HG02759 (cell line): ENCODE data around the gene THBS4.
"Not testable (repeated sequence)": the region's sequence is repeated elsewhere in the genome, so short reads cannot be mapped to it uniquely, and the experiment has no call there.

ENCODE experiments used
- ATAC-seq: cut with Tn5 transposase; IDR thresholded peaks from one replicate; pipeline ENCODE4 v1.9.1; 2021; ENCODE audit warnings: mild to moderate bottlenecking, moderate library complexity; ENCODE audit not compliant: unreplicated experiment

The THBS4 gene

DNA sequence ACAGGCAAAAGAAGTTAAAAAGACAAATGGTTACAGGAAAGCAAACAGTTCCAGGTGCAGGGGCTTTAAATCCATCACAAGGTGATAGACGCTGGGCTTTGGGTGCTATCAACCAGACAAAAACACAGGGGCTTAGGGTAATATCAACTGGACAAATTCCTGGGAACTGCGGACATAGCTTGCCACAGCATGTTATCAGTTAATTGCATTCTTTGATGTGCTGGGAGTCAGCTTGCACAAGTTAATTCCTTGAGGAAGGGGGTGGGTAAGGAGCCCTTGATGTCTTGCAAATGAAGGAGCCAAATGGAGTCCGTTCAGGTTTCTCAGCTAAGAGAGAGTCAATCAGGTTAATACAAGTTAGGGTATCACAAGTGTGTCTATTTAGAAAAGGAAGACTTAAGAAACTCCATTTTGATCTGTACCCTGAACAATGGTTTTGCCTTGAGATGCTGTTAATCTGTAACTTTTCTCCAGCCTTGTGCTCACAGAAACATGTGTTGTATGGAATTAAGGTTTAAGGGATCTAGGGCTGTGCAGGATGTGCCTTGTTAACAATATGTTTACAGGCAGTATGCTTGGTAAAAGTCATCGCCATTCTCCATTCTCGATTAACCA lies 76.3 kb downstream of the THBS4 start:
- ATAC-seq: not testable (repeated sequence)

DNA sequence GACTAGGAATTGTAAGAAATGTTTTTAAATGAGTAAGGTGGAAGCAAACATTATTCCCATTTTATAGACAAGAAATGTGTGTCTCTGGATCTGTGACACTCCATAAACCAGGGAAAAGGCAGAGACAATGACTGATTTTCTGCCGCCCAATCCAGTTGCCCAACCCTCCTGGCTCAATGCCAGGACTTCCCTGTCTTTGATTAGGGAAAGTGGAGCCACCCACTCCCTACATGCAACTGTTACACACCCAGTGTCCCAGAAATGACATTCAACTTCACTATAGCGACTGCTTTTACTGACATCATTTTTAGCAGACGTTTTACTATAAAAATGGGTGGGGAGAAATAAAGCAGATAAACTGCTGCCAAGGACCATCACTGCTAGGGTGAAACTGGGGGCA lies 79.7 kb downstream of the THBS4 start:
- ATAC-seq: no peak

DNA sequence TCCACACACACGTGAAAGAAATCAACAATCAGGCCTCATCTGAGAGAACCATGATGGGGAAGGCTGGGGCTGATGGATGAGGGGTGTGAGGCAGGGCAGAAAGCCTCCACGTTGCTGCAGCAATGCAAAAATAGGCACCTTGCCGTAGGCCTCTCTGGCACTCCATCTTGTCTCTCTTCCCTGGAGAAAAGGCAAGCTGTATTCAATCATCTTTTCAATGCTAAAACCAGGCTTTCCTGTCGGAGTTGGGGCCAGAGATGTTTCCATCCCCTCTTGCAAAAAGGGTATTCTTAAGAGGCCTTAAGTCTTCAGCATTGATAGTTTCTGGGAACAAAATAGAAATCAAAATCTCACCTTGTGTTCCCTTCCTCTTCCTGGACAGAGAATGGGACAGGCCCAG lies 80.9 kb downstream of the THBS4 start:
- no peak for ATAC-seq

DNA sequence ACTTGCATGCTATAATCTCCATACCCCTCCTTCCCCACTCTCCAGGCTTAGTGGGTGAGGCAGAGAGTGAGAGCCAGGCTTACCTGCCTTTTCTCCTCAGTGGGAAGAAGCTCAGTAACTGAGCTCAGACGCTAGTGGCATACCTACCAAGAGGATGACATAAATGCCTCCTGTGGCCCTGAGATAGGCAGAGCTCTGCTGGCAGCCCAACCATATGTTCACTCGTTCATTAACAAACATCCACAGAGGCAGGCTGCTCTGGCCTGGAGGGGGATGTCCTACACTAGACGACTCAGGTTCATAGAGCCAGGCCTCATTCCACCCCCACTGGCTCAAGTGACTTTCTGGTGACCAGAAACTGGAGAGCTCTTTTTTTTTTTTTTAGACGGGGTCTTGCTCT lies 81.3 kb downstream of the THBS4 start:
- no peak for ATAC-seq

DNA sequence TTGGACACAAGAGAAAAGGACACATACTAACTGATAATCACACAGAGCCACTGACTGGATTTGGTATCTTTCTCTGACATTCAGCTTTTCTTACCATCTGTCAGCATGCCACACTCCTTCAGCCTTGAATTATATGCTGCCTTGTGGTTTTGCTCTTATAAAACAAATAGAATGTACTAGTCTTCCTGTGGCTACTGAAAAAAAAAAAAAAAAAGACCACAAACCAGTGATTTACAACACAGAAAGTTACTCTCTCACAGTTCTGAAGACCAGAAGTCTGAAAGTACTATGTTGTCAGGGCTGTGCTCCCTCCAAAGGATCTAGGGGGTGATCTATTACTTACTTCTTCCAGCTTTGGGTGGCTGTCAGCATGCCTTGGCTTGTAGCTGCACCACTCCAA lies 82.3 kb downstream of the THBS4 start:
- ATAC-seq: no peak

DNA sequence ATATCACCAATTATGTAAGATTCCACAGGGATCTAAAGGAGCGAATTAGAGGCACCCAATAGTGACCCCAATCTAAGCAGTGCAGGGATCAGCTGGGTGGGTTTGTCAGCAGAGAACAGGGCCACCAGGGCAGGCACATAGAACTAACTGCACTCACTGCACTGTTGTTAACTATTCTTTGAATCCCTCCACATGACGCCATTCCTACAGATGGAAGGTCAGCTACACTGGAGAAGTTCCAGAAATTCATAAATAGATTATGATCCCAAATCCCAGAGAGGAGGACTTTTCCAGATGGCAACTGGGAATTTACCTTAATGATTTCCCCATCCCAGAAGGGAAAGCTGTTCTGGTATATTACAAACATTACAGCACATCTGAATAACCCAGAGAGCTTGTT lies 84.2 kb downstream of the THBS4 start:
- ATAC-seq: no peak

DNA sequence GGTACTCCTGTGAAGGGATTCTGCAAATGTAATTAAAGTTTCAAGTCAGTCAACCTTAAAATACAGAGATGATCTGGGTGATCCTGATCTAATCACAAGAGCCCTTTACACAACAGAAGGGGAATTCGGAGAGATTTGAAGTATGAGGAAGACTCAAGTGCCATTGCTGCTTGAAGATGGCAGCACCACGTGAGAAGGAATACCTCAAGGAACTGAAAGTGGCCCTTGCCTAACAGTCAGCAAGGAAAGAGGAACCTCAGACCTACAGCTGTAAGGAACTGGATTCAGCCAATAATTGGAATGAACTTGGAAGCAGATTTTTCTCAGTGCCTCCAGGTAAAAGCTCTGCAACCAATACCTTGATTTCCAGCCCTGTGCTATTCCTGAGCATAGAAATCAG lies 87.4 kb downstream of the THBS4 start:
- ATAC-seq: no peak

DNA sequence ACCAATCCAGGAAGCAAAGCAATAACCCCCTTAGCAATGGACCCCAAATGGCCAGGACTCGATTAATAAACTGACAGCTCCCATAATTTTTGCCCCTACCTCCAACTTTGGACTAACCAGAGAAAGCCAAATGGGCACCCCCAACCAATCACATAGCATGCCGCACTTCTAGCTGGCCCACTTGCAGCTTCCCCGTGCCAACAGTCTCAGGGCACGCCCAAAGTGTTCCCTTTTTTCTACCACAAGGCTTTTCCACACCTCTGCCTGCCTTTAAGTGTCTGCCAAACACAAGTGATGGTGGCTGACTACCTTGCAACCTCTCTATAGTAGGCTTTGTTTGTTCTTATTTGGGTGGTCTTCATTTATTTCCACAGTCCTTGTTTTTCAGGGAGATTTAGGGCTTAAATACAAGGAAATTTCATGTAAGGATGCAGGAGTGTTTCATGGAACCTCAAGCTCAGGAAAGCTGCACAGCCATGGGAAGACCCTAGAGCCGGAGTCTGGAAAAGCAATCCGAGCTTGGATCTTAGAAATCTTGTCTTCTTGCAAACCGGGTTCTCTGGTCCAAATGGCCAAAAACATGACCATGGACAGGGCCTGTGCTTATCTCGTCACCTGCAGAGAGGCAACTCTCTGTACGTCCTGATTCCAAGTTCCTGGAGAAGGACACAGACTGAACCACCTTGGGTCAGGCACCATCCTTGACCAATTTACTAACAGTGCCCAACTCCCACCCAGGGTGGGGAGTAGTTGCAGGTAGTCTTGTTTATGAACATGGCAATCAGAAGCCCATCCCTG lies 89.2 kb downstream of the THBS4 start:
- no peak for ATAC-seq

DNA sequence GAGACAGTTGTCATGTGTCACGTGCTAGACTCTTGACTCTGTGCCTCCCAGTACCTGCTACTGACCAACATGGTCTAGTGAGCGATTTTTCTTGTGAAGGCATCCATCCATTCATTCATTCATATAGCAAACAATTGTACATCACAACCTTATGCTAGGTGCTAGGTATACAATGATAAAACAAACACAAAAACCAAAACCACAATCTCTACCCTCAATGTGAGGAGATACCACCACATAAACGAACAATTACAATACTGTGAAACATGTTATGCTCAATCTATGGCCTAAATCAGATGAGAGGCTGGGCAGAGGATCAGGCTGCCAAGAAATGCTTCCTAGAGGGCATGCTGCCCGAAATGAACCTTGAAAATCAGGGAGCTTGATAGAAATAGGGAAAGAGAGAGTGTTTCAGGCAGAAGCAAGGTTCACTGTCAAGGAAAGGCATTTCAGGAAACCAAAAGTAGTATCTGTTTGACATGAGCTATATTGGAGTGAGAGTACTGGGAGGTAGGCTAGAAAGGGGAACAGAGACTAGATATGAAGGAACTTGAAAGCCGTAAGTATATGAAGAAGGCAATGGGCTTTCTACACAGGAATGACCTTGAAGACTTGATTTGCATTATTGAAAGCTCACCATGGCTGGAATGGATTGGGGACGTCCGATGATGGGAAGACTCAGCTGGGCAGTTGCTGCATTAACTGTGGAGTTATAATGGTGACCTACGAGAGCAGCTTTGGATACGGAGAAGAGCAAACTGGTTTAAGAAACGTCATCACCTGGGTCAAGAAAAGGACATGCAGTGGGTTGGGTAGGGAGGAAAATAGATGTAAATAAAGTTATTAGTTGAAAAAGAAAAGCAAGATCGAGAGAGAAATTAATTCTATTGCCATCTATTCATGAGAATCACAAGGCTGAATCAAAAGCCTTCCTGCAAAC lies 90.1 kb downstream of the THBS4 start:
- peak; percentile 73 for ATAC-seq

DNA sequence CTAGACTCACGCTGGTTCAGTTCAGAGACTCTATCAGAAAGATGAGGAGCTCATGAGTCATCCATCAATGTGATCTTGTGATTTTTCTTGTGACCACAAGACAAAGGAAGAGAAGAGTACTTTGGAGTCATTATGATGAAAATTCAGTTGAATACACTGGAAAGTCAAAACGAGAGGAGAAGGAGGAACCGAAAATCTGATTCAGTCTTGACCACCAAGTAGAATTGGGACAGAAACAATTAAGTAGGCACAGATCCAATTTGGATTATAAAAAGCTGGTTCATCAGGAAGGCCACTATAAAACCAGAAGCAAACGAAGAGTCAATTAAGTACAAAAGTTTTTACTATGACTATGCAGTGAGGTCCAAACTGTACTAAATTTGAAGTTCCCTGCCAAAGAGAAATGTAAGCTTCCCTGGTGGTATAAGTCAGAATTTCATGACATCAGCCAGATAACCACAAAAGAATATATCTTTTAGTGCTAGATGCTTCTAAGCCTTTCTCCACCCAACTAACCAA lies 90.9 kb downstream of the THBS4 start:
- peak; percentile 76 for ATAC-seq

DNA sequence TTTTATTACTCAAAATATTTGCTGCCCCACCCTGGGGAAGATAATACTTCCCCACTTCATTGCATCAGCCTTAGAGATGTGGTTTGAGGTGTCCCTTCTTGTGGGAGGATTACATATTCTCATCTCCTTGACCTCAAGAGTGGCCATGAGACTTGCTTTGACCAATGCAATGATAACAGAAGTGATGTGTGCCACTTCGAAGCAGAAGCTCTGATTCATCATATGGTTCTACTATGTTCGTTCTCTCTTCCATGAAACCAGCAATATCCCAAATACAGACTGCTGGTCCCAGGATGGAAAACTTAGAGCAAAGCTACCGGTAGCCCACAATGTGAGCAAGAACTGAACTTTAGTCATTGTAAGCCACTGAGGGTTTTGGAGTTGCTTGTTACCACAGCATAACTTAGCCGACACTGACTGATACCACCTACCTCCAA lies 92.0 kb downstream of the THBS4 start:
- no peak for ATAC-seq

DNA sequence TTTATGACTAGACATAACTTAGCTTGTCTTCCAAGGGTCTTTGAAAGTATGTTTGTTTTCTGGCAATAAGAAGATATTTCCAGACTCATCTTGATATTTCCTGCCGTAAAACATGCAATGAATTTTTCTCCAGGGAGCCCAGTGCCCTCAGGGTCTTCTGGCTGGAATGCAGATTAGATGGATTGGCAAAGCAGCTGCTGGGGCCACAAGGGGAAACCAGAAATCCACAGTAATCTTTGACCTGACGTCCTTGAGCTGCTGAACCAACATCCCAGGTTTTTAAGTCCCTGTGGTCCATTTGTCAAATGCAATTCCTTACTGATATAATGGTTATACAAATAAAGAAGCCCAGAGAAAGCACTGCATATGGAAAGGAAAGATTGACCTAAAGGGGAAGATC lies 93.0 kb downstream of the THBS4 start:
- ATAC-seq: no peak

DNA sequence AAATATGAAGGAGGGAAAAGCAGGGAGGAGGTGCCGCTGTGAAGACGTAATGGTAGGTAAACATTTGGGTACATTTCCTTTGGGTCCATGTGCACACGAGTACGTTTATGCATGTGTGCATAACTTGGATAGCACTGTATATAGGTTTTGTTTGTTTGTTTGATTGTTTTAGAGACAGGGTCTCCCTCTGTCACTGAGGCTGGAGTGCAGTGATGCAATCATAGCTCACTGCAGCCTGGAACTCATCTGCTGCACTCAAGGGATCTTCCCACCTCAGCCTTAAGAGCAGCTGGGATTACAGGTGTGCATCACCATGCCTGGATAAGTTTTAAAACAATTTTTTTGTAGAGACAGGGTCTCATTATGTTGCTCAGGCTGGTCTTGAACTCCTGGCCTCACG lies 94.0 kb downstream of the THBS4 start:
- ATAC-seq: no peak
